Keratinocyte (primary cell): Measurements from ENCODE around the gene CEBPE. TPM values are rescaled to one million over a fixed set of nuclear protein-coding genes. Genes with fewer than 3 reads are reported as not detected.

Experiments
- DNase-seq: peaks from one replicate; pipeline ENCODE4 v3.0.0-alpha.2; 2011; ENCODE audit warnings: low read depth, missing footprints, low spot score
- FAIRE-seq: peaks from 2 replicates; lab custom pipeline; 2011; peaks lifted over from hg19 to GRCh38; lab: Jason Lieb, UNC
- H2AFZ ChIP-seq: 2 replicates; pipeline ENCODE4 v1.6.0; 2012; ENCODE audit warnings: low read length, control low read depth, inconsistent platforms; ENCODE audit not compliant: control insufficient read depth
- H3K27ac ChIP-seq: 2 replicates; pipeline ENCODE4 v1.5.1; 2011; ENCODE audit warnings: low read length; ENCODE audit not compliant: control insufficient read depth, insufficient read depth
- H3K27me3 ChIP-seq: 3 replicates; pipeline ENCODE4 v1.6.0; 2011; ENCODE audit warnings: low read length; ENCODE audit not compliant: control insufficient read depth, insufficient read depth; ENCODE audit errors: extremely low read depth
- H3K36me3 ChIP-seq, 2 experiments: 2 replicates in 1 of 2; 3 replicates in 1 of 2; pipeline ENCODE4 v1.5.1; 2011; ENCODE audit warnings: low read length in 2 of 2, mild to moderate bottlenecking in 1 of 2; ENCODE audit not compliant: control insufficient read depth in 2 of 2, insufficient read depth in 2 of 2; ENCODE audit errors: extremely low read depth in 1 of 2
- H3K4me1 ChIP-seq: 3 replicates; pipeline ENCODE4 v1.5.1; 2011; ENCODE audit warnings: low read length; ENCODE audit not compliant: control insufficient read depth, insufficient read depth; ENCODE audit errors: extremely low read depth
- H3K4me2 ChIP-seq: 3 replicates; pipeline ENCODE4 v1.6.0; 2011; ENCODE audit warnings: low read depth, low read length; ENCODE audit not compliant: control insufficient read depth, insufficient read depth; ENCODE audit errors: extremely low read depth
- H3K4me3 ChIP-seq, 3 experiments: fragments of 200-600 bp in 1 of 3; sonication (generic) in 1 of 3; 2 replicates in 2 of 3; 3 replicates in 1 of 3; pipeline ENCODE4 v1.5.1; 2011 to 2016; ENCODE audit warnings: low read length in 3 of 3, mild to moderate bottlenecking in 3 of 3, control low read depth in 2 of 3, inconsistent platforms in 1 of 3, low read depth in 1 of 3, mixed read lengths in 1 of 3, mixed run types in 1 of 3, moderate library complexity in 1 of 3; ENCODE audit not compliant: control insufficient read depth in 2 of 3, insufficient read depth in 2 of 3; ENCODE audit errors: extremely low read depth in 1 of 3
- H3K79me2 ChIP-seq: 2 replicates; pipeline ENCODE4 v1.6.0; 2012; ENCODE audit warnings: low read length; ENCODE audit not compliant: control insufficient read depth, insufficient read depth
- H3K9ac ChIP-seq: 3 replicates; pipeline ENCODE4 v1.6.0; 2011; ENCODE audit warnings: low read length; ENCODE audit not compliant: control insufficient read depth, insufficient read depth; ENCODE audit errors: extremely low read depth
- H3K9me1 ChIP-seq: 3 replicates; pipeline ENCODE4 v1.6.0; 2011; ENCODE audit warnings: low read length; ENCODE audit not compliant: control insufficient read depth, insufficient read depth; ENCODE audit errors: extremely low read depth
- H3K9me3 ChIP-seq: 2 replicates; pipeline ENCODE4 v1.5.1; 2012; ENCODE audit warnings: low read depth, low read length; ENCODE audit not compliant: control insufficient read depth
- H4K20me1 ChIP-seq: 3 replicates; pipeline ENCODE4 v1.6.0; 2011; ENCODE audit warnings: low read length; ENCODE audit not compliant: control insufficient read depth, insufficient read depth; ENCODE audit errors: extremely low read depth
- CTCF ChIP-seq, 3 experiments: IDR thresholded peaks in 1 of 3; conservative IDR thresholded peaks in 1 of 3; optimal IDR thresholded peaks in 1 of 3; 2 replicates in 2 of 3; 3 replicates in 1 of 3; pipeline versions ENCODE3 to v1.5.1; 2011; ENCODE audit warnings: low read length in 3 of 3, mild to moderate bottlenecking in 3 of 3, moderate library complexity in 2 of 3, control low read depth in 1 of 3, inconsistent platforms in 1 of 3; ENCODE audit not compliant: insufficient read depth in 2 of 3; ENCODE audit errors: extremely low read depth in 1 of 3
- EZH2 ChIP-seq: IDR thresholded peaks from one replicate; pipeline ENCODE4 v1.6.1; 2012; ENCODE audit warnings: inconsistent platforms, mild to moderate bottlenecking, low read length, moderate library complexity
- dilution Hi-C: fragments of 300-500 bp; cut with MboI; formaldehyde crosslinking; loops from one replicate; pipeline ENCODE4 v1.7.0; 2020; ENCODE audit warnings: low sequenced_read_pairs; ENCODE audit not compliant: extremely low pct_ligation_motif_present
- polyA plus RNA-seq, 5 experiments: library from polyadenylated mRNA; depleted of rRNA in 3 of 5; stranded (reverse) in 3 of 5; stranded (forward) in 1 of 5; unstranded in 1 of 5; fragments of >200 nt; gene quantifications; 1 replicate in 1 of 5; 2 replicates in 3 of 5; 3 replicates in 1 of 5; pipeline versions ENCODE4 v1.2.1 to v1.2.3, GENCODE V29; 2011 to 2012; ENCODE audit warnings: missing spikeins in 2 of 5, low read depth in 1 of 5, low replicate concordance in 1 of 5

CEBPE gene
- polyA plus RNA-seq, 1 donor (not counting 4 experiments of a cell fraction or from before 2014, with no cell fraction given), result not detected

DNA sequence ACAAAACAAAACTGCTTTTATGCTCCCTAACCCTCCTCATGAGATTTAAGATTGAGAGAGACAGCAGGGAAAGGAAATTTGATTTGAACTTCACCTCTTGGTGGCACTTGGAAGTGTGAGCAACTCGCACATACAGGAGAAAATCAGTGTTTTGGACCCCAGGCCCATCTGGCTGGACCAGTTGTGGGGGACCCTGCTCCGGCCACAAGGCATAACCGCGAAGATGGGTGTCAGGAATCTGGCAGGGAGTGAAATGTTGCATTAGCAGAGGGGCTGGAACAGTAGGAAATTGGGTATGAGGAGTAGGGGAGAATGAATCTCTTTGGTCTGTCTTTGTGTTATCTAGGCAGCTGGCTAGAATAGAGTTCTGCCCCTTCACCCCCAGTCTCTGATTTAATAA lies 15.5 kb downstream of the CEBPE start:
- TF ChIP-seq EZH2, result no peak
- no peak for TF ChIP-seq CTCF (optimal IDR thresholded peaks at IDR 0.05 in 1 of 3, IDR thresholded peaks at IDR 0.05 in 1 of 3, conservative IDR thresholded peaks at IDR 0.05 in 1 of 3; ENCODE audit: extremely low read depth in 1 of 3, insufficient read depth in 2 of 3, low read length in 3 of 3)
- no peak overlapping the region for H3K9ac ChIP-seq
- no peak overlapping the region for H2AFZ ChIP-seq
- H3K27ac ChIP-seq, result no peak overlapping the region
- DNase-seq, result no peak
- H3K36me3 ChIP-seq, result peaks cover 0 to 3% of the 10 kb centered on the region in 2 experiments
- dilution Hi-C loops, result no loop called here
- no peak overlapping the region for H3K4me2 ChIP-seq
- no peak for FAIRE-seq
- H3K4me3 ChIP-seq, result no peak overlapping the region
- peaks cover 9% of the 10 kb centered on the region for H3K79me2 ChIP-seq
- no peaks in the 10 kb centered on the region for H3K4me1 ChIP-seq
- no peaks in the 10 kb centered on the region for H3K9me1 ChIP-seq
- no peaks in the 10 kb centered on the region for H4K20me1 ChIP-seq
- H3K9me3 ChIP-seq, result no peaks in the 10 kb centered on the region
- no peaks in the 10 kb centered on the region for H3K27me3 ChIP-seq

DNA sequence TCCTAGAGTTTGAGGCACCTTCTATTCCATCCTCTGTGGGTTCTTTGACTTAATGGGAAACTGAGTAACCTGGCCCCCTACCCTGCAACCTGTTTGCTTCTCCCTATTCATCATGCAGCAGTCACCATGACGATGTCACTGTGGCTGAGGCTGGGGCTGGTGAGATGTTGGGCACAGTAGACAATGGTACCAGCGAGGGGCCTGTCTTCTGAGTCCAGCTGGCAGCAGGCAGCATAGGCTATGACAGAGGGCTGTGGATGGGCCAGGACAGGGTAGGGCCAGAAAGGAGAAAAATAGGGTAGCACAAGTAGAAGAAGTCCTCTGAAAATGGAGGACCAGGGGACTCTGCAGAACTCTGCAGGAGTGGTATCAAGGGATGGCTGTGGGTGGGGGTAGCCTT lies 16.3 kb downstream of the CEBPE start:
- Histone ChIP-seq H2AFZ (no peak overlapping the region), H3K36me3 (peaks cover 5 to 6% of the 10 kb centered on the region in 2 experiments), H3K4me3 (no peak overlapping the region), H3K27ac (no peak overlapping the region), H4K20me1 (peaks cover 3% of the 10 kb centered on the region), H3K4me2 (no peak overlapping the region), H3K9ac (no peak overlapping the region), H3K4me1 (no peaks in the 10 kb centered on the region), H3K9me3 (no peaks in the 10 kb centered on the region), H3K79me2 (peaks cover 17% of the 10 kb centered on the region), H3K27me3 (no peaks in the 10 kb centered on the region), H3K9me1 (peaks cover 3% of the 10 kb centered on the region)
- FAIRE-seq (no peak), DNase-seq (no peak)
- dilution Hi-C loops, result no loop called here
- TF ChIP-seq CTCF (optimal IDR thresholded peaks at IDR 0.05 in 1 of 3, IDR thresholded peaks at IDR 0.05 in 1 of 3, conservative IDR thresholded peaks at IDR 0.05 in 1 of 3; ENCODE audit: extremely low read depth in 1 of 3, insufficient read depth in 2 of 3, low read length in 3 of 3) (no peak), EZH2 (no peak)
